ENCODE results near the gene CCDC6.
A peak's percentile ranks its signal among the peaks of the same experiment; 100 is the strongest.

DNA sequence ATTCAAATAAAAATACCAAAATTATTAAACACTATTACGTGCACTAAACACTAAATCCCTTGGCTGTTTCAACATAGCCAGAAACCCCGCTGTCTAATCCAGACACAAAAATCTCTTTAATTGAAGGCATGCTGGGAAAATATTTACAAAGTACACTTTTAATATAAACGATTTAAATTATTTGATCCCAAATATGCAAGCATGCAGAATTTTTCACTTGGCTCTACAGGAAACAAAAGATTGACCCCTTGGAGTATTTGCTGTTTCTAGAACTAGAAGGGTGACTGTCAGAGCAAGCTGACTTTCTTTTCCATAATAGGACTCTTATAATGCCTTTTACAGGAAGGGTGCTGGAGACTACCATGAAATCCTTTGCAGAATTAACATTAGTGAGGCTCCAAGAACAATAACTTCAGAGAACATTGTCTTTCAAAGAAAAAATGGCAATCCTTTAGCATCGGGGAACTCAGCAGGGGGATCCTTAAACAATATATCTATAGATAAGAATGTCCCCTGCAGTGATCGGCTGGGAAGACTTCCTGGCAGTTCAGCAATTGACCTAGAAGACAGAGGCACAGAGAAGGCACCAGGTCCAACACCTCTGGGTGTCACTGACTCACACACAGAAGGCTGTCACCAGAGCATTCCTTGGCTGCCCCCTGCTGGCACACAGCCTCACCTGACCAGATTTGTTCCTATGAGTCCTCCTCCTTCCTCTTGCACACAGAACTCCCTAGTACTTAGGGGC lies 97.3 kb downstream of the CCDC6 start:
- peak; percentile 43 to 80 (median 58) for TF ChIP-seq CTCF (IDR thresholded peaks at IDR 0.05)
- no peak for TF ChIP-seq POLR2A (IDR thresholded peaks at IDR 0.05)
